ENCODE data around the gene WWOX.

- TF ChIP-seq ZNF565 (CRISPR knock-in tag; conservative IDR thresholded peaks at IDR 0.05; ENCODE audit: low read depth) (no peak), CREB5 (CRISPR knock-in tag; IDR thresholded peaks at IDR 0.05; ENCODE audit: low read depth) (no peak), GLIS3 (CRISPR knock-in tag; IDR thresholded peaks at IDR 0.05) (no peak), CSRNP3 (CRISPR knock-in tag; IDR thresholded peaks at IDR 0.05) (no peak), PPARA (CRISPR knock-in tag; IDR thresholded peaks at IDR 0.05; ENCODE audit: borderline replicate concordance) (no peak)
Observed at GRCh38 chr16:78727536-78727935, 628.1 kb downstream of the WWOX start.

Data from SK-N-SH treated with all-trans-retinoic acid at 6 μM for 48 hours (cell line).